HepG2 (cell line): ENCODE measurements around the gene TMED3. TPM values are rescaled to one million over a fixed set of nuclear protein-coding genes. Genes with fewer than 3 reads are reported as not detected.

ENCODE experiments used
- BCL3 ChIP-seq: sonication (generic); formaldehyde crosslinking; IDR thresholded peaks from 2 replicates; pipeline ENCODE4 v1.5.1; 2020; ENCODE audit warnings: mild to moderate bottlenecking, missing genetic modification reagents, moderate library complexity
- BRD4 ChIP-seq: sonication (generic); formaldehyde crosslinking; IDR thresholded peaks from 2 replicates; pipeline ENCODE4 v1.4.0; 2020; ENCODE audit warnings: missing genetic modification reagents
- CHD4 ChIP-seq: fragments of 200-600 bp; sonication (generic); IDR thresholded peaks from 2 replicates; pipeline ENCODE4 v1.7.0; 2017; ENCODE audit warnings: mild to moderate bottlenecking, low read length, borderline replicate concordance
- EHMT2 ChIP-seq: fragments of 200-600 bp; sonication (generic); IDR thresholded peaks from 2 replicates; pipeline ENCODE4 v1.7.0; 2017; ENCODE audit warnings: antibody characterized with exemption, low read depth, low read length, borderline replicate concordance
- JARID2 ChIP-seq: sonication (generic); formaldehyde crosslinking; IDR thresholded peaks from 2 replicates; pipeline ENCODE4 v1.8.1; 2023; ENCODE audit warnings: missing genetic modification reagents, inconsistent platforms; ENCODE audit not compliant: insufficient replicate concordance
- PRDM10 ChIP-seq: sonication (generic); formaldehyde crosslinking; IDR thresholded peaks from 2 replicates; pipeline ENCODE4 v1.4.0; 2020; ENCODE audit warnings: low read depth, missing genetic modification reagents
- ZBTB4 ChIP-seq: sonication (generic); formaldehyde crosslinking; IDR thresholded peaks from 2 replicates; pipeline ENCODE4 v1.4.0; 2020; ENCODE audit warnings: missing genetic modification reagents, mild to moderate bottlenecking, borderline replicate concordance
- ZBTB44 ChIP-seq: sonication (generic); formaldehyde crosslinking; IDR thresholded peaks from 2 replicates; pipeline ENCODE4 v1.4.0; 2020; ENCODE audit warnings: missing genetic modification reagents
- ZFP91 ChIP-seq: sonication (generic); formaldehyde crosslinking; IDR thresholded peaks from 2 replicates; pipeline ENCODE4 v1.9.0; 2022; ENCODE audit warnings: missing genetic modification reagents, mild to moderate bottlenecking, borderline replicate concordance
- ZNF563 ChIP-seq: sonication (generic); formaldehyde crosslinking; IDR thresholded peaks from 2 replicates; pipeline ENCODE4 v1.8.0; 2022; ENCODE audit warnings: mild to moderate bottlenecking, moderate library complexity, missing genetic modification reagents
- ZNF597 ChIP-seq: sonication (generic); formaldehyde crosslinking; IDR thresholded peaks from 2 replicates; pipeline ENCODE4 v1.5.0; 2020; ENCODE audit warnings: missing genetic modification reagents
- ZNF629 ChIP-seq: sonication (generic); formaldehyde crosslinking; conservative IDR thresholded peaks from 2 replicates; pipeline ENCODE4 v1.5.0; 2020; ENCODE audit warnings: missing genetic modification reagents
- ZNF781 ChIP-seq: sonication (generic); formaldehyde crosslinking; IDR thresholded peaks from 2 replicates; pipeline ENCODE4 v1.5.1; 2020; ENCODE audit warnings: borderline replicate concordance, mild to moderate bottlenecking, missing genetic modification reagents; ENCODE audit errors: not compliant biosample characterization
- polyA plus RNA-seq, 8 experiments: library from polyadenylated mRNA; depleted of rRNA in 3 of 8; stranded (reverse) in 7 of 8; unstranded in 1 of 8; fragments of >200 nt; fragmentation: Illumina TruSeq in 4 of 8; extraction: Trizol in 4 of 8; gene quantifications; 2 replicates each; pipeline versions ENCODE4 v1.2.1 to v1.2.3, GENCODE V29; 2011 to 2016; ENCODE audit warnings: low read depth in 4 of 8, missing spikeins in 1 of 8, mixed read lengths in 1 of 8; ENCODE audit not compliant: insufficient read depth in 1 of 8
- total RNA-seq, 5 experiments: library from RNA; depleted of rRNA; stranded (reverse); fragments of >200 nt; fragmentation: Illumina TruSeq; extraction: Trizol; gene quantifications; 2 replicates each; pipeline ENCODE4 v1.2.3, GENCODE V29; 2016; ENCODE audit warnings: low read depth in 1 of 5

TMED3 gene
- total and polyA plus RNA-seq, 2 of the 13 experiments (the other 11 are each of a cell fraction or from before 2014, with no cell fraction given), result 125 to 155 TPM

- peak; percentile 65; the same call in 1 of the 2 replicates for TF ChIP-seq ZFP91
- no peak for TF ChIP-seq CHD4
- TF ChIP-seq BRD4 (CRISPR knock-in tag), result peak; percentile 85
- no peak for TF ChIP-seq EHMT2
- TF ChIP-seq ZNF629, result no peak
- peak; percentile 89 for TF ChIP-seq ZNF563 (CRISPR knock-in tag)
- peak; percentile 23 for TF ChIP-seq ZNF781 (CRISPR knock-in tag)
- TF ChIP-seq ZNF597, result no peak
- TF ChIP-seq ZBTB4 (CRISPR knock-in tag), result peak; percentile 76; the same call in 1 of the 2 replicates
- TF ChIP-seq BCL3, result peak; percentile 95; the same call in 1 of the 2 replicates
- no peak for TF ChIP-seq ZBTB44 (CRISPR knock-in tag)
- TF ChIP-seq PRDM10 (CRISPR knock-in tag), result no peak
- TF ChIP-seq JARID2 (CRISPR knock-in tag), result no peak
These were observed at the start of gene TMED3 (continued) for GRCh38 chr15:79310985-79311900.
